Measurements from ENCODE around the gene ARHGAP20.

The ARHGAP20 gene, protein sequence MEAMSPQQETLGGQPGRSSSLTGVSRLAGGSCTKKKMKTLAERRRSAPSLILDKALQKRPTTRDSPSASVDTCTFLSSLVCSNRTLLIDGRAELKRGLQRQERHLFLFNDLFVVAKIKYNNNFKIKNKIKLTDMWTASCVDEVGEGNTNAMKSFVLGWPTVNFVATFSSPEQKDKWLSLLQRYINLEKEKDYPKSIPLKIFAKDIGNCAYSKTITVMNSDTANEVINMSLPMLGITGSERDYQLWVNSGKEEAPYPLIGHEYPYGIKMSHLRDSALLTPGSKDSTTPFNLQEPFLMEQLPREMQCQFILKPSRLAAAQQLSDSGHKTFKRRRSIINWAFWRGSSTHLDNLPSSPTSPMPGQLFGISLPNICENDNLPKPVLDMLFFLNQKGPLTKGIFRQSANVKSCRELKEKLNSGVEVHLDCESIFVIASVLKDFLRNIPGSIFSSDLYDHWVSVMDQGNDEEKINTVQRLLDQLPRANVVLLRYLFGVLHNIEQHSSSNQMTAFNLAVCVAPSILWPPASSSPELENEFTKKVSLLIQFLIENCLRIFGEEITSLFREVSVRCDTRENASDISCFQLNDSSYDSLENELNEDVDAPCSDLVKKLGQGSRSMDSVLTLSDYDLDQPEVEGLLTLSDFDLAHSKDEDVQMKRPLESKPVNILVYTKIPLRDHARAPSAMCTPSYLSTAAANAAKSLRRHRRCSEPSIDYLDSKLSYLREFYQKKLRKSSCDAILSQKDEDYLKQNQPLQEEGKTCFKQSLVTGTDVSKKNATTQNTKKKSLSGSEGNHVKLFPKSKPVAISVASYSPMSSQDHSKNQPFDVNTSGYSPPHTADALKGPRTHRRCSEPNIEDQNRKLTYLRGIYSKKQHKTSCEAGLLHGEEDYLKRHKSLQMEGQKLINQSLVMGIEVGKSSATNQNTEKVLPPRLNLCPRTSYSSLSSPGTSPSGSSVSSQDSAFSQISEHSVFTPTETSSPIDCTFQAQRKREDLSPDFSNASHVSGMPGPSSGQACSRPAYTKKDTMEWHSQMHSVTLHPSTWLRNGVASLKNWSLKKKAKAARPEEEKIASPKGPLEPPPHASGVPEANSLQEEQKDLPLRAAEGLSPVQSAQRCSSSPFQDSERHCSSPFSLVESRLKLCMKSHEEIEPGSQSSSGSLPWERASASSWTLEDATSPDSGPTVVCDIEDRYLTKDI

DNA sequence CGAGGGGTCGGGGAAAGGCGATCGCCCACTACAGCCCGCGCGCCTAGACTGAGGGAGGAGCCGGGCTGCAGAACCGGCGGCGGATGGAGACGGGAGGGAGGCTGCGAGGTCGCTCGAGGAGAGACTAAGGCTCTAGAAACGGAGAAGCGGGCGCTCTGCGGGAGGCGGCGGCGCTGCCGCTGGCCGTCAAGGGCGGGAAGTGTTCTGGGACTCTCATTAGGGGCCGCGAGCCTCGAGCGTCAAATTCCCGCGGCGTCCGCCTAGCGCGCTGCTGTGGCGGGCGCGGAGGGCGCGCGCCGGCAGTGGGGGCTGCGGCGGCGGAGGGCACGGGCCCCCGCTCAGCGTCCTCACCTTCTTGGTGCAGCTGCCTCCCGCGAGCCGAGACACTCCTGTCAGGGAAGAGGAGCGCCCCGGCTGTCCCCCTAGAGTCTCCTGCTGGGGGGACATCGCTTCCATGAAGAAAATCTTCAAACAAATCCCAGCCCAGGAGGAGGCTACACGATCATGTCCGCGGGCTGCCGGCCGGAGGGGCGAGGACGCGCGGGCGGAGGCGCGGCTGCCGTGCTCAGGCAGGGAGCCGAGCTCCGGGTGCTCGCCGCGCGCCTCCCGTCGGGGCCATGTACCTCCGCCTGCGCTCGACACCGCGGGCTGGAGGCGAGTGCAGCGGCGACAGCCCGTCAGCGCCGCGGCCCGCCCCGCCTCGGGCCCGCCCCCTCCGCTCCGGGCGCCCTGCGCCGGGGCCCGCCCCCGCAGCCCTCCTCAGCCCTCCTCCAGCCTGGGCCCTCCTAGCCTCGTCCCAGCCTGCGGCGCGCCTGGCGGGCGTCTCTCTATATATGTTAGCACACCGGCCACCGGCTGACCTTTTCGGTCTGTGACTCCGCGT lies at the start of gene ARHGAP20:
Gene ARHGAP20, minus strand, starts transcription at position 662 of the 883 bp plus-strand sequence. Its CDS starts 206 bp downstream, at position 456.
- DNase-seq = no peak

DNA sequence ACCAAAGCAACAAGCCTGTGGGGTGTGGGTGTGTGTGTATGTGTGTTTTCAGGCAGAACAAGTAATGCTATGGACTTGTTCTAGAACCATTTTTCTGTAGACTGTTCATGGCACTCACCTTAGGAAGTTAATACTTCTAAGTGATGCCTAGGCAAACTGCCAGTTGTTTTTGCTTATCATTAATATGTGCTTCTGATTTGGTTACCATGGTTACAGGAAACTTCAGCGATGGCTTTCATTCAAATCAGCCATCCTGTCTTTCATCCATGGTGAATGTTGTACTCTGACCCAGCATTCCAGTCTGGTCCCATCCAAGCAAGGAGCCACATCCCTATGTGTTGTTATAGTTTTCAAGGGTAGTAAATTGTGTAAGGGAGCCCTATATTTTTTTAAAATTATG lies 49.8 kb upstream of the ARHGAP20 start:
- no peak for DNase-seq

DNA sequence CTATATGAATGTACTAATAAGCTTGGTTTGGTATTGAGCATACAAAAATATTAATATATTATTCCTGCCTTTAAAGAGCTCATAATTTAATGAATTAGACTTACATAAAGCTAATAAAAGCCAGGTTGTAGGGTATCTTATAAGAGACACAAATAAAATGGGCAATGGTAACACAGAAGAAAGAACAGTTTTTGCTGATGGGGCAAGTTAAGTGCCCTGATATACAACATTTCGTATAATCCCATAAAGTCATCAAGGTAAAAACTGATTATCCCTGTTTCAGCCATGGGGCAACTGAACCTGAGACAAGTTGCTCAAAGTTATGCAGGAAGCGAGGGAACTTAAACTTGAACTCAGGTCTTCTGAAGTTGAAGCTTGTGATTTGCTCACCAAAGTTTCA lies 48.9 kb upstream of the ARHGAP20 start:
- no peak for DNase-seq

DNA sequence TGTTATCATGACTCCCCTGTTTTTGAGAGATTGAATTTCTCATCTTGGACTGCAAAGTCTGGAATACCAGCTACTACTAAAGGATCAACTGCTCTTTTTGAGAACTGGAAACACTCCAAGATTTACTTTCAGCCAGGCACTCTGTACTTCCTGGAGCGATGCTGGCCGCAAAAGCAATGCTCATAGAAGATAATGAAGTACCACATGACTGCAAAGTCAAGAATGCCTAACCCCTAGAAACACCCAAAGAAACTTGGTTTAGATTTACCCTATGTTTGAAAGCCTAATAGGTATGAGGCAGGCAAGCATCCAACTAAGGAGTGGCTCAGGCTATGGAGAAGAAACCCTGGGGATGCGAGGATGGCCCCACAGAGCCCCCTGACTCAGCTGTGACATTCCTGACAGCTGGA lies 47.7 kb upstream of the ARHGAP20 start:
- no peak for DNase-seq

DNA sequence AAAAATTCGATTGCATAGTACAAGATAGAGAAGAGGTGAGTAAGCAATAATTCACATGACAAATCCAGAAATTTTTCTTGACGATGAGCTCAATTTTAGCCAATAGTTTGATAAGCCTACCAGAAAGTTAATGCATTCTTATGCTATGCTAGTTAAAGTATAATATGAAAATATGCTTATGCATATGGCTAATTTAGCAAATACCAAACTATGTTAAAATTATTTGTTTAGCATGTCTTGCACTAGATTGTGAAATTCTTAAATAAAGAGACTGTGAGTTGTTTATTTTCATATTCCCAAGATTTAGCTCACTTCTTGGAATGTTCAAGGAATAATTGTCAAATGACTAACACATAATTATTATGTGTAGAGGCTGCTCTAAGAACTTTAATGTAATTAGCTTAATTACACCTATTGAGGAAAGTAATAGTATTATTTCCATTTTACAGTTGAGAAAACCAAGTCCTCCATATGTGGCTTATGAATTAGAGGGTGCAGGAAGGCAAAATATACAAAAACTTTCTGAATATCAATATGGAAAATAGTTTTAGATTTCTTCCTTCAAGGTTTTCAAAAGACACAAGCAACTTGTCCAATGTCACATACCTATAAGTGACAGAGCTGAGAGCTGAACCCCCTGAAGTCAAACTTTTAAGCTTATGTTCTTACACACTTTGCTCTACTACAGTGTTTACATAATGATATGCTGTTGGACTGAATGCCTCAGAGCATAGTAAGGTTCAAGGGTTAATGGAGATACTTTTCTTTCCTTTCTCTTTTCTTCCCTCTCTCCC lies 45.9 kb upstream of the ARHGAP20 start:
- DNase-seq = no peak

DNA sequence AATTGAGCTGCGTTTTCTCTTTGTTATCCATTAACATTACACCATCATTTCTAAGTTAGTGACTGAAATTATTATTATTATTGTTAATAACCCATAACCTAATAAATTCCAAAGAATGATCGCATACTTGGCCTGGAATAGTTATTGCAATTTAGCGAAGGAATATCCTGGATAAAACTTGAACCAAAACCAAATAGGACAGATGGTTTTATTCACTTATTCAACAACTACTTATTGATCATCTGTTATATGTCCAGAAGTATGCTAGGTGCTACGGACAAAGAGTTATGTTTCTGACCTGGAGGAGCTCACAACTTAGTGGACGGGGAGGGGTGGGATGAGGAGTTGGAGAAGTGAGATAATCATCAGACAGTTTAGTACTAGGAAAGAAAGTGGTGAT lies 44.8 kb upstream of the ARHGAP20 start:
- no peak for DNase-seq

DNA sequence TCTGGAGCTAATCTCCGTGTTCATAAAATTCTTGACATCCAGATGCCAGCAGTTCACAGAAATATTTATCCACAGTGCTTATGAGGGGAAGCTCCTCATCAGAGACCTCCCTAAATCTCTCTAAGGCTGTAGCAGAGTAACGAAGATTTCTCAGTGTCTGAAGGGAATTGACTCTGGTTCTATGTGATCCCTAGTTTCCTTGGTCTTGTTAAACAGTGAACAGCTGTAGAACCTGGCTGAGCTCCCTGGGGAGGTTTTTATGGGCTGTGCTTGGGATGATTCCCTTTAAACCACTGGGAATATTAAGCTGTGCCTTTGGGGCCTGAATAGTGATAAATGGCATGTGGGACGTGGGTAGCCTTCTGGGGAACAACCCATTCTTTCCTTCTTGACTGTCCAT lies 43.7 kb upstream of the ARHGAP20 start:
- no peak for DNase-seq

DNA sequence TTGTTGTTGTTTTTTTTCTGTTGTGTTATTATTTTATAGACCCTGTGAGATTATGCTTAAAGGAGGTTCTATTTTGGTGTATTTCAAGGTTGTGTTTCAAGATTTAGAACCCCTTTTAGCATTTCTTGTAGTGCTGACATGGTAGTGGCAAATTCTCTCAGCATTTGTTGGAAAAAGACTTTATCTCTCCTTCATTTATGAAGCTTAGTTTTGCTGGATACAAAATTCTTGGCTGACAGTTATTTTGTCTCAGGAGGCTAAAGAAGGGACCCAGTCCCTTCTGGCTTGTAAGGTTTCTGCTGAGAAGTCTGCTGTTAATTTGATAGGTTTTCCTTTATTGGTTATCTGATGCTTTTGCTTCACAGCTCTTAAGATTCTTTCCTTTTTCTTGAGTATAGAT lies 40.7 kb upstream of the ARHGAP20 start:
- DNase-seq = no peak

DNA sequence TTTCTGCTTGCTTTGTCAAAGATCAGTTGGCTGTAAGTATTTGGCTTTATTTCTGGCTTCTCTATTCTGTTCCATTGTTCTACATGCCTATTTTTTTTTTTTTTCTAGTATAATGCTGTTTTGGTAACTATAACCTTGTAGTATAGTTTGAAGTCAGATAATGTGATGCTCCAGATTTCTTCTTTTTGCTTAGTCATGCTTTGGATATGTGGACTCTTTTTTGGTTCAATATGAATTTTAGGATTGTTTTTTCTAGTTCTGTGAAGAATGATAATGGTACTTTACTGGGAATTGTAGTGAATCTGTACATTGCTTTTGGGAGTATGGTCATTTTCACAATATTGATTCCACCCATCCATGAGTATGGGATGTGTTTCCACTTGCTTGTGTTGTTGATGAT lies 37.9 kb upstream of the ARHGAP20 start:
- no peak for DNase-seq

DNA sequence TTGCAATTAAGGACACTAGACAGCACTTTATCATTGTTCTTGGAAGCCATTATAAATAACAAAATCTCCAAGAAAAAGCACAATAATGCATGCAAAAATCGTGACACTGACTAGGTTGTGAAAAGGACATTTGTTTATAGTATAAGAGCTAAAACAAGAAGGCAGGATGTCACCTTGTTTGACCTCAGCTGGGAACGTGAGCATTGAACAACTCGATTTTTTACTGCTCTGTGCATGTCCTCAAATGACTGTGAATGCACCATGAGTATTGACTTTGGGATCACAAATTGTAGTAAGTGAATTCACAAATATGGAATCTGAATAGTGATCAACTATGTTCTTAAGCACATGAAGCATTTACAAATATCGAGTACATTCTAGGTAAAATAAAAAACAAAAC lies 35.3 kb upstream of the ARHGAP20 start:
- DNase-seq = no peak

DNA sequence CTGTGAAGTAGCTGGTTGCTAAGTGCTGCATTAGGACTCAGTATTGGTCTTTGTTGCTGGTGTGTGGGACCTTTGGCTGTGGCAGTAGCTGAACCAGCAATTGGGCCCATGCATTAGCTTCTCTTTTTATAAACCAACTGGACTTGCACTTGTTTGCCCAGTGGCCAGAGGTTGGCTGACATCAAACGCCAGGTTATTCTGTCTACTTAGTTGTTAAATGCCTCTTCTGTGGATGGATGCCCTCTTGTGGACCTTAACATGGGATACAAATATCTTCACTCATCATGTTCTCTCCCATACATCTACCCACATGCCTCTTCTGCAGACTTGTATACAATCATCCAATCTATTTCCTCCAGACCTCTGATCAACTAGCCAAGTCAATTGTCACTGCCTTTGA lies 26.4 kb upstream of the ARHGAP20 start:
- DNase-seq = no peak

DNA sequence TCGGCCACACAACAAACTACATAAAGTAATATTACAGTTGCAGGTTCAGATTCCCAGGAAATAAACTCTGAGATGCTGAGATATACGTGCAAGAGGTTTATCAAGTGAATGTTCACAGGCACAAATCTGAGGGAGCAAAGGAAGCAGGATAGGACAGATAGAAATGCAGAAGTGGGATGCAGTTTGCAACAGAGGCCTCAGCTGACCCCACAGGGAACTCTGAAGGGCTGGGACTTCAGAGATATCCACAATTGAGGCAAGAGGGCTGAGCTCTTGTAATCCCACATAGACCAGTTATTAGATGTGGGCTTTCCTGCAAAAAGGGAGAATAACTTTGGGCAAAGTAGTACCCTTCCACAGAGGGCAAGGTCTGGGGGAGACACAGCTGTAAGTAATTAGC lies 25.4 kb upstream of the ARHGAP20 start:
- no peak for DNase-seq

DNA sequence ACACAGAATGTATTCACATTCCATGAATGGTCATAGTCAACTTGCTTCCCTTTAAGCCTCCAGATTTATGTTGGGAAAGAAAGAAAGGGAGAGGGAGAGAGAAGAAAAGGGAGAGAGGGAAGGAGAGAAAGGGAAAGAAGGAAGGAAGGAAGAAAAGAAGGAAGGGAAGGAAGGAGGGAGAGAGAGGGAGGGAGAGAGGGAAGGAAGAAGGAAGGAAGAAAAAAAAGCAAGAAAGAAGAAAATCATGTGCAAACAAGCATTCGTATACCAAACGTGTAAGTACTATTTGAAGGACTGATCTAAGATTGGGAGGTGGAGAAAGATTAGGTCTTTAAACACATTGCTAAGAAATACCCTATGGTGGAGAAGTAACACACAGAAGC lies 23.9 kb upstream of the ARHGAP20 start:
- DNase-seq = no peak

DNA sequence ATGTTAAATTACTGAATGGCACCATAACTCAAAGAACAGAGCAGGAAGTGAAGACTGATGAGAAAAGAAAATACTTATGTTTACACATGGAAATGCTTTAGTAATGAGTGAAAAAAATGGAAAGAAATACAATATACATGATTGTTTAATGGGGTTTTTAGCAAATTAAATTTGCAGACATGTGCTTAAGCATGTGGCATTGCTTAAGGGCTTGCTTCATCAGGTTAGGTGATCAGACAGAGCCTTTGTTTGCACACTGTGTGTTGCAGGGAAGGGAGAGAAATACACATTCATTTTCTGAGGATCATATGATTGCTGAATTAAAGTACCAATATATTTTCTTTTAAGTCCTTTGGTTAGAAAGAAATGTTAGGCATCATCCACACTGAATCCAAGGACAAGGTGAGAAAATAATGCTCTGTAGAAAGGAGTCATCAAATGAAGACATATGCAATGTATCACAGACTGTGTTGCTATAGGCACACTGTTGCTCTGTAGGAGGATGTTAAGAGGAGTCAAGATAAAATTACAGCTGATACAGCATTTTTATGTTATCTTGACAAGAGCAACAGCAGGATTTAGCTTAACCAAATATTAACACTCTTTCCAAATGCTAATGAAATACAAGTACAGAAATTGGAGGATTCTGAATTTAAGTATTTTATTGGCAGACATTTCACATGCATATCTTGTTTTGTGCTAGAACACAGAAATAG lies 23.4 kb upstream of the ARHGAP20 start:
- no peak for DNase-seq

DNA sequence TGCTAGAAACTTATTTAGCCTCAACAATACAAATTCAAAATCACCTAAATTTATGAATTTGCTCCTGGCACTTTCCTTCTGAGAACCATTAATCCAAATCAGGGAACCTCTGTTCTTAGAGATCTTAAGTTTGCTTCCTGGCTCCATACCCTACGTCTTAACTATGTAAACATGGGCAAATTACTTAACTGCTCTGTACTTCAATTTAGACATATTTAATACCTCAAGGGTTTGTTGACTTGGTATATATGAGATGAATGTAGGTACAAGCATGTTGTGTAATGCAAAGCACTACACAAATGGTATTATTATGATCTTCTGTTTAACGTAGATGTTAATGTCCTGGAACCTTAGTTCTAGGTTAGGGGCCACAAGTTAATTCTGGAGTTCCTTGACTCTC lies 22.6 kb upstream of the ARHGAP20 start:
- DNase-seq = no peak

DNA sequence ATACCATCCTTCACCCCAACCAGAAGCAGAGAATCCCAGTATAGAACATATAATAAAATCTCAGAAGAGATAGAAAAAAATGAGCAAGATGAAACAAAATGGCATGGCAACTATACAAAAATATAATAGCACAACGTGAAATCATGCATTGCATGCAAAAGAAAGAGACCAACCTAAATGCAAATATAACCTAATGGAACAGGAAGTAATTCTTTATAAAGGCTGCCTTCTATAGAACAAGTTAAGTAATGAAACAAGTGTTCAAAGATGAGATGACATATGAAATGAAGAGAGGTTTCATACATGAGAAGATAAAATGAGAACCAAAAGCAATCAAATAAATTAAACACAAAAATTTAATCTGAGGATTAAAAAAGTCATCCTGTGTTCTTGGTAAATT lies 18.5 kb upstream of the ARHGAP20 start:
- DNase-seq = no peak

DNA sequence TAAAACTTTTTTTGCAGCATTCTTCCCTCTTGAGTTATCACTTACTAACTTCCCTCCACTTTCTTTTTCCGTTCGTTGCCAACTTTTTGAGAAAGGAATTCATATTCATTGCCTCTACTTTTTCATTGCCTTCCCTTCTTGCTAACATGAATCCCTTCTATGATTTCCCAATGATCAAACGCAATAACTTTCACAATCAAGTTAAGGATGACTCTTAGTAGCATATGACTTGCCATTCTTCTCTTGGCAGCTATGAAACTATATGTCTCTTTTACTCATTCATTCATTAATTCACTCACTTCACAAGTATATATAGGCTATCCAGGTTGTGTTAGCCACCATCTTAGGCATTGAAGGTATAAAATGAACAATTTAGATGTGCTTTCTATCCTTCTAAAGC lies 16.6 kb upstream of the ARHGAP20 start:
- DNase-seq = no peak

DNA sequence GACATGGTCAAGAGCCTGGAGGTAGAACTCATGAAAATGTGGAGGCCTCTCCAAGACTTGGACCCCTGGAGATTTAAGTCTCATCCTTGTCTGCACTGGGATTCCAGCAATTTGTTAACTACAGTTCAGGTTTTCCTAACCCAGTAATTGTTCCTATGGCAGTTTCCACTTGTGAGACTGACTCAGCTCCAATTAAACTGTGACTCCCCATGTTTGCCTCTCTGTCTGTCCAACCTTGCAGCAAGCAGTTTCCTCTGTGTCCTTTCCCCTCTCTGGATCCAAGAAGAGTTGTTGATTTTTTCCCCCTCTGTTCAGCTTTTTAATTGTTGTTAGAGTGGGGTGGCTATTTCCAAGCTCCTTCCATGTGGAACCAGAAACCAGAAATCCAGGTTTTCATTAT lies 16.2 kb upstream of the ARHGAP20 start:
- DNase-seq = no peak

DNA sequence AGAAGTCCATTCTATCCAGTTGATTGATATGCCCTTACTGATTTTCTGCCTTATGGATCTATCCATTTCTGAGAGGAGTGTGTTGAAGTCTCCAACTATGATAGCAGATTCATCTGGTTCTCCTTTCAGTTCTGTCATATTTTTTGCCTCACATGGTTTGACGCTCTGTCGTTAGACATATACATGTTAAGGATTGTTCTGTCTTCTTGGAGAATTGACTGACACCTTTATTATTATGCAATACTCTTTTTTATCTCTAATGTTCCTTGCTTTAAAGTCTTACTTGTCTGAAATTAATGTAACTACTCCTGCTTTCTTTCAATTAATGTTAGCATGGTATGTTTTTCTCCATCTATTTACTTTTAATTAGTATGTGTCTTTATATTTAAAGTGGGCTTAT lies 12.1 kb upstream of the ARHGAP20 start:
- DNase-seq = no peak

DNA sequence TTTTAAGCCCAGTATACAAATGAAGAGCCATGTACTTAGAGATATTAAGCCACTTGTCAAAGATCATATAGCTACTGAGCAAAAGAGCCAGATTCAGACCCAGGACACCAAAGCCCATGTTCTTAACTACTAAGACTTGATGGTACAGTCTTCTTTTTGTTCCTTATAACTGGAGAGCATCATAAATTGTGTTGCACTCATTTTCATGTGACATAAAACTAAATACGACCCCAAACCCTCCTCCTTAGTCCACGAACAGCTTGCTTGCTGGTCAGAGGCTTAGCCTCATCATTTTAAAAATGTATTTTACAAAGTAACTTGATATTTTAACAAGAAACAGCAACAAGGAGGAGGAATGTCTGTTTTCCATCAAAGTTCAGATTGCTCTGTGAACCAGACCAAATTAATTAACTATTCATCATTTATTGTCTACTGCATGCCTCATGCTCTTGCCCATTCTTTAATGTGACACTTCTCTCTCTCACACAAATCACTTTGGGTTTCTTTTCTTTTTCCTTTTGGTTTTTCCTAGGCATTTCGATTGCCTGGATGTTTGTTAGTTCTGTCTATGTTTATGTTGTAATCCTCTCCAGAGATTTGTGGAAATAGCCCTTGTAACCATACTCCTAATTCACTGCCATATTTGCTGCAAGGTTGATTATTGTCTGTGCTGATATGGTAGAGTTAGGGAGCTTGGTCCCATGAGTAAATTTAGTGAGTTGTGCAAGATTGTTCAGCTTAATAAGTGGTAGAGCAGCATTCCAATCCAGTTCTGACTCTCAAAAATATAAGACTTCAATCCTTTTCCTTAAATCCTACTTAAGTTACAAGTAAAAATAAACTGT lies 8.4 kb upstream of the ARHGAP20 start:
- no peak for DNase-seq
